ENCODE measurements around the gene DPYSL5. TPM values are rescaled to one million over a fixed set of nuclear protein-coding genes. Genes with fewer than 3 reads are reported as not detected.

Gene DPYSL5
- total RNA-seq, 1 experiment from 2014 or later: not detected

DNA sequence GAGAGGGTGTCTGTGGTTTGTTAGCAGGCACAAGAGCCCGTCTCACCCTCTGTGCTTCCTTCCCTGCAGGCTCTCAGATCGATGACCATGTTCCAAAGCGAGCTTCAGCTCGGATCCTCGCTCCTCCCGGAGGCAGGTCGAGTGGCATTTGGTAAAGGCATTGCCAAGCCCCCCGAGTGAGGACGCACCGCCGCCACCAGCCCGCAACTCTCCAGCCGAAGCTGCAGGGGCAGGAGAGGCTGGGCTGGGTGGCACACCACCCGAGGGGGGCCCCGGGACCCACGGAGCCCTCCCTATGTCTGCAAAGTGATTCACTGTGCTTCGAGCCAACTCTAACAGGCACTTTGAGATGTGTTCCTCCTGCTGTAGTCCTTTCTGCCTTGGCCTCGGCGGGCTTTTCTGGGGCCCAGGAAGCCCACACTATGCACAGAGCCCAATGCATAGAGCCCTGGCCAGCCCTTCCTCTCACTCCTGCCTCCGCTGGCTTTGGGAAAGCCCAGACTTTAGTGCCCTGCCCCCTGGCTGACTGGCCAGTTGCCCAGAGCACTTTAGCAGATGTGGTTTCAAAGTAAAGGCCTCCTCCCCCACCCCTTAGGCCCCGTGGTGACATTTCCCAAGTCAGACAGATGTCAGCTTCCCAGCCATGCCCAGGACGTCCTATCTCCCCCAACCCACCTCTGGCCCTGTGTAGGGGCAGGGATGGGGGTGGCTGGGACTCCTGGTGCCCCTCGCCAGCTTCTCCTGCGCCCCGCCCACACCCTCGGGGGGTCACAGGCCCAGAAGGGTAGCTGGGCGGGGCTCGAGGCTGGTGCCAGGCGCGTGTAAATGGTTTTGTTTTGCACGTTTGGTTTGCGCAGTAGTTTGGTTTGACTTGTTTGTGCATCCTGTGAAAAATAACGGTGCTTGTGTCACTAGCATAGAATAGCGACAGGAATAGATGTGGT, 99.2 kb downstream of the DPYSL5 start:
- Histone ChIP-seq H3K9me3 (replicated peaks) (no peaks in the 10 kb centered on the region), H3K27ac (no peak overlapping the region), H3K4me1 (replicated peaks) (peaks cover 41% of the 10 kb centered on the region), H3K4me3 (no peak overlapping the region), H3K27me3 (replicated peaks) (peaks cover 12% of the 10 kb centered on the region; the same call in 1 of the 2 replicates), H3K36me3 (no peaks in the 10 kb centered on the region)
- peak; percentile 54 to 73 for DNase-seq (ENCODE audit: low read depth in 1 of 2, low spot score in 2 of 2)

DNA sequence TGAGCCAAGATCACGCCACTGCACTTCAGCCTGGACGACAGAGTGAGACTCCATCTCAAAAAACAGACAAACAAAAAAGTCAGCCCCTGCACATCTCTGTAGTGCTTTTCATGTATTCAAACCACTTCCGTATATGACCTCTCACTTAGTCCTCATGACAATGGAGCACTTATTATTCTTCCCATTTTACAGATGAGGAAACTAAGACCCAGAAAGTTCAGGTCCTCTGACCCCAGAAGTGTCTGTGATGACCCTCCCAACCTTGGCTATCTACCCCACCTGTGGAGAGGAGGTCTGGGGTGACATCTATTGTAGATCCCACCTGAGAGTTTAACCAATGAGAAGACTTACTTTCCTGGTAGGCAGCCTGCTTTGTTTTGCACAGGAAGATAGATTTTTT, 100.9 kb downstream of the DPYSL5 start:
- DNase-seq (ENCODE audit: low read depth in 1 of 2, low spot score in 2 of 2): no peak
- Histone ChIP-seq H3K27ac (no peak overlapping the region), H3K27me3 (replicated peaks) (peaks cover 25% of the 10 kb centered on the region), H3K4me3 (no peak overlapping the region), H3K9me3 (replicated peaks) (no peaks in the 10 kb centered on the region), H3K4me1 (replicated peaks) (peaks cover 27% of the 10 kb centered on the region), H3K36me3 (no peaks in the 10 kb centered on the region)

DNA sequence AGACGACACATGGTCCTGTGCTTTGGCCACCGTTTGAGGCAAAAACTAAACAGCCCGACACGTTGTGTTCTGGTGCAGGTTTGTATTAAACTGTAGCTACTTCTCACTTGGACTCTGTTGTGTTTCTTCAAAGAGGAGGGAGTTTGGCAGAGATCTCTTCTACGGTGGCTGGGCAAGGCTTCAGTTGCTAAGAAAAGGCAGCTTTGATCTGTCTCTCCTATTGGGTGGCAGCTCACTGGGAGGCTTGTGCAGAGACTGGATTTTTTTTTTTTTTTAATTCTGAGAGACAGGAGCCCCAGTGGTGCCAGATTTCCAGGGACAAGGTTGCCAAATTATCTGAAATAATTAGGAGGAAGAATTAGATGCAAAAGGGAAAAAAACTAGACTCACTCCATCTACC, 102.3 kb downstream of the DPYSL5 start:
- no peak overlapping the region for H3K4me3 ChIP-seq
- no peaks in the 10 kb centered on the region for H3K36me3 ChIP-seq
- no peak overlapping the region for H3K27ac ChIP-seq
- no peaks in the 10 kb centered on the region for H3K9me3 ChIP-seq (replicated peaks)
- H3K27me3 ChIP-seq (replicated peaks): peaks cover 38% of the 10 kb centered on the region
- peaks cover 22% of the 10 kb centered on the region for H3K4me1 ChIP-seq (replicated peaks)
- DNase-seq (ENCODE audit: low read depth in 1 of 2, low spot score in 2 of 2): no peak

DNA sequence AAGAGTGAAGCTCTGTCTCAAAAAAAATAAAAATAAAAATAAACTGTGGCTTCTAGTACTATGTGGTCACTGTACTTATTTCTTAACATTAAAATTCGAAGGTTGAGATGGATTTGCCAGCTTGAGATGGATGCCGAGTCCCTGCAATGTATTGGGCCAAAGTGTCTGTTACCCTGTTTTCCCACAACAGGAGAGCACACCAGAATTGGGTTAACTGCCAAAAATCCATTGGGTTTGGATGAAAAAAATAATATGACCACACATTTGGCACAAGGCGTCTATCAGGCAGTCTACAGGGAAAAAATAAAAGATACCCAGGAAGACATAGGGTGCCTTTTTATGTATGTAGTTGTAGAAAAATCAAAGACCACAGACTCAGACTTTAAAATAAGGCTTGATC, 103.3 kb downstream of the DPYSL5 start:
- DNase-seq (ENCODE audit: low read depth in 1 of 2, low spot score in 2 of 2): no peak
- no peak overlapping the region for H3K4me3 ChIP-seq
- peaks cover 15% of the 10 kb centered on the region for H3K4me1 ChIP-seq (replicated peaks)
- H3K27ac ChIP-seq: no peak overlapping the region
- H3K9me3 ChIP-seq (replicated peaks): no peaks in the 10 kb centered on the region
- H3K27me3 ChIP-seq (replicated peaks): peaks cover 48% of the 10 kb centered on the region
- H3K36me3 ChIP-seq: no peaks in the 10 kb centered on the region

DNA sequence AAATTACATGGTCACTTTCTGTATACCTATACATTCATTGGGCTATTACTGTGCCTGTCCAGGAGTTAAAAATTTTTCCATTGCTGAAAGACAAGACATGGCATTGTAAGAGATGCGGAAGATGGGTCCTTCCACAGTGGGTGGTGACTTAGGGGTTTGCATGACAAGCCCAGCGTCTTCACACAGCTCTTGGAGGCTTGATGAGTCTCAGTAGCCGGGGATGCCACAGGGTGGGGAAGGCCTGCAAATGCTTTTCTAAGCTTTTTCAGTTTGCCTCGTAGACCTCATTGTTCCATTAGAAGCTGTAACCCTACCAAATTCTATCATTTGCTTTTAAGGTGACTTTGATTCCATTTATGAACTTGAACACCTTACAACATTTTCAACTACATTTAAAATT, 104.4 kb downstream of the DPYSL5 start:
- no peaks in the 10 kb centered on the region for H3K36me3 ChIP-seq
- DNase-seq (ENCODE audit: low read depth in 1 of 2, low spot score in 2 of 2): no peak
- H3K27me3 ChIP-seq (replicated peaks): peaks cover 57% of the 10 kb centered on the region

DNA sequence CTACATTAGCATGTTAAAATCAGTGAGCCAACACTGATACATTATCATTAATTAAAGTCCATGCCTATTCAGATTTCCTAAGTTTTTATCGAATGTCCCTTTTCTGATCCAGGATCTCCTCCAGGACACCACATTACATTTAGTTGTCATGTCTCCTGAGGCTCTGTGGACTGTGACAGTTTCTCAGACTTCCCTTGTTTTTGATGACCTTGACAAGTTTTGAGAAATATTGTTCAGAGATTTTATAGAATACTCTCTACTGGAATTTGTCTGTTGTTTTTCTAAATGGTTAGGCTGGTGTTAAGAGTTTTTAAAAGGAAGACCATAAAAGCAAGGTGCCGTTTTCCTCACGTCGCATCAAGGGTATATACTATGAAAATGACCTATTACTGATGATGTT, 106.2 kb downstream of the DPYSL5 start:
- H3K9me3 ChIP-seq (replicated peaks): no peaks in the 10 kb centered on the region
- no peaks in the 10 kb centered on the region for H3K36me3 ChIP-seq
- H3K4me3 ChIP-seq: no peak overlapping the region
- H3K27ac ChIP-seq: no peak overlapping the region
- no peaks in the 10 kb centered on the region for H3K4me1 ChIP-seq (replicated peaks)
- no peak for DNase-seq (ENCODE audit: low read depth in 1 of 2, low spot score in 2 of 2)
- peaks cover 69% of the 10 kb centered on the region for H3K27me3 ChIP-seq (replicated peaks)

More for the DNA sequence above, 104.4 kb downstream of the DPYSL5 start:
- Histone ChIP-seq H3K27ac (no peak overlapping the region), H3K4me3 (no peak overlapping the region), H3K9me3 (replicated peaks) (no peaks in the 10 kb centered on the region), H3K4me1 (replicated peaks) (peaks cover 4% of the 10 kb centered on the region)

DNA sequence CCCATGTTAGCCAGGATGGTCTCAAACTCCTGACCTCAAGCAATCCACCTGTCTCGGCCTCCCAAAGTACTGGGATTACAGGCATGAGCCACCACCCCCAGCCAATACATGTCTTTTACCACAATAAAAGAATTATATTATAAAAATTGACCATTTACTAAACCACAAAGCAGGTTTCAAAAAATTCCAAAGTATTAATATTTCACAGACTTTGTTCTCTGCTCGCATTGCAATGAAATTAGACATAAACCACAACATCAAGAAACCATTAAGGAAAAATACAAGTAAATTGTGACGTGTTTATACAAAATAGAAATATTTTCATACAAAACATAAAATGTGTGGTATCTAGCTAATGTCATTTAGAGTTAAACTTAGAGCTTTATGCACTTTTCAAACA, 109.1 kb downstream of the DPYSL5 start:
- no peaks in the 10 kb centered on the region for H3K9me3 ChIP-seq (replicated peaks)
- H3K36me3 ChIP-seq: no peaks in the 10 kb centered on the region
- no peaks in the 10 kb centered on the region for H3K4me1 ChIP-seq (replicated peaks)
- H3K27me3 ChIP-seq (replicated peaks): peaks cover 62% of the 10 kb centered on the region
- DNase-seq (ENCODE audit: low read depth in 1 of 2, low spot score in 2 of 2): no peak
- no peak overlapping the region for H3K4me3 ChIP-seq
- no peak overlapping the region for H3K27ac ChIP-seq

DNA sequence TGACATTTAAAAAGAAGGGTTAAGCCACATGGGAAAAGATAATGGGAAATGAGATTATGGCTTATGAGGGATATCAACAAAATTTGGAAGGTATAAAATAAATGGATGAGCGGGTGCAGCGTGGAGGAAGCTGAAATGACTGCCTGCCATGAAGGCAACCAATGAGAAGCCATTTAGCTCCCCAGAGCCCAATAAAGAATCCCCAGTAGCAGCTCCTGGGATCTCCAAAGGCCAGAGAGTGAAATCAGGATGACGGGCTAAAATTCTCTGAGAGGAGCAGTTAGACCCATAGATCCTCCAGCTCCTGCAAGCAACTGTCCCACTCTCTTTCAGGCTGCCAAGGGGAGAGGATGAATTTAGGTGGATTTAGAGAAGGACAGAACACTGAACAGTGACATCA, 109.6 kb downstream of the DPYSL5 start:
- H3K4me3 ChIP-seq: no peak overlapping the region
- no peaks in the 10 kb centered on the region for H3K4me1 ChIP-seq (replicated peaks)
- DNase-seq (ENCODE audit: low read depth in 1 of 2, low spot score in 2 of 2): no peak
- no peaks in the 10 kb centered on the region for H3K36me3 ChIP-seq
- no peaks in the 10 kb centered on the region for H3K9me3 ChIP-seq (replicated peaks)
- no peak overlapping the region for H3K27ac ChIP-seq
- peaks cover 57% of the 10 kb centered on the region for H3K27me3 ChIP-seq (replicated peaks)

DNA sequence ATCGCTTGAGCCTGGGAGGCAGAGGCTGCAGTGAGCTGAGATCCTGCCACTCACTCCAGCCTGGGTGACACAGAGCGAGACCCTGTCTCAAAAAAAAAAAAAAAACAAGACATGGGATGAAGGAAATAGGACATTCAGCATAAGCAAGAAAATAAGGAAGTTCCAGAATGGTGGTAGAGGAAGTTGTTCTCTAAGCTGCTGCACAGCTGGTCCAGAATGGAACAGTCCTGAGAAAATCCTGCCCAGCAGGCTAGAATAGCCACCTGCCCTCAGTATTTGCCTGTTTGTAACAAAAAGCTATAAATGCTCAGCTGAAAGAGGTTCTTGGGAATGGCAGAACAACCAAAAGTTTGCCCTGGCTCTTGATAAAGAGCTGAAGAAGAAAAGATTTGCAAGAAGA, 111.4 kb downstream of the DPYSL5 start:
- H3K27ac ChIP-seq: no peak overlapping the region
- no peak overlapping the region for H3K4me3 ChIP-seq
- DNase-seq (ENCODE audit: low read depth in 1 of 2, low spot score in 2 of 2): no peak
- H3K27me3 ChIP-seq (replicated peaks): peaks cover 43% of the 10 kb centered on the region
- H3K36me3 ChIP-seq: no peaks in the 10 kb centered on the region
- H3K4me1 ChIP-seq (replicated peaks): no peaks in the 10 kb centered on the region
- H3K9me3 ChIP-seq (replicated peaks): no peaks in the 10 kb centered on the region

DNA sequence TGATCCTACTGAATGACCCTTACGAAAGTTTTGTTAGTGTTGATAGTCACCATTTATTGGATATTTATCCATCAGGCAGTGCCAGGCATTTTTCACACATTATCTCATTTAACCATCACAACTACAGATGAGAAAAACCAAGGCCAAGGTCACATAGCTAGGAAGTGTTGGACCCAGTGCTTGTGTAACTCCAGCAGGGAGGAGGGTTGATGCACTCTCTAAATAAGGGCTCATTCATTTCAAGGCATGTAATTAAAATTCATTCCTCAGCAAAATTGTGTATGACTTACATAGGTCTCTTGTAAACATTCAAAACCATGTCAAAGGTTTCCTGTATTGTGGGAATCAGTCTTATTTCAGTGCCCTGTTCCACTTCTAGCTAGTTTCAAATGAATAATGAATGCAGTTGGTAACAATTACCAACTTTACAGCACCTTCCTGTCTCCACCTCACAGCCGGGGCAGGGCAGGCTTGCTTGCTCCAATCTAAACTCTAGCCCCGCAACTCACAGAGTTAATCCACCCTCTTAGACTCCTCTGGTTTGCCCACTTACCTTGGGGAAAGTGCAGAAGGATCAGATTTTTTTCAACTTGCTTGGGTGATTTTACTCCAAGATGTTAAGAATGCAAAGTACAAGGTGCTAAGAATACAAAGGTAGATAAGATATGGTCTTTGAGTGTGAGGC, 116.7 kb downstream of the DPYSL5 start:
- H3K27me3 ChIP-seq (replicated peaks): 0 out of 2 replicates have a peak, but pooled peaks cover 6% of the 10 kb centered on the region
- H3K4me1 ChIP-seq (replicated peaks): peaks cover 9% of the 10 kb centered on the region
- no peak for DNase-seq (ENCODE audit: low read depth in 1 of 2, low spot score in 2 of 2)
- no peaks in the 10 kb centered on the region for H3K9me3 ChIP-seq (replicated peaks)
- no peaks in the 10 kb centered on the region for H3K36me3 ChIP-seq
- H3K4me3 ChIP-seq: no peak overlapping the region
- H3K27ac ChIP-seq: no peak overlapping the region

DNA sequence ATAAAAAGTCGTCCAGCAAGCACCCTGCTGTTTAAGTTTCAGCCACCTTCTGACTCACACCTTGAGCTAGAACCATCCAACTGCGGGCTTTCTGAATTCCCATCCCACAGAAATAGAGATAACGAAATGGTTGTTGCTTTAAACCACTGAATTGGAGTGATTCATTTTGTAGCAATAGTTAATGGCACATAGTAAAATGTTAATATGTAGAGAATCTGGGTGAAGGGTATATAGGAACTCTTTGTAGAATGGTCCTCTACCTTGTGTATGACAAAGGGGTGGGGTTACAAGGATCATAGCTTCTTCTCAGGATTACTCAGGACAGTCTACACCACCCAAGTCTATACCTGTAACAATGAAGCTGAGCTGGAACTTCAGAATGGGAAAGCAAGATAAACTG, 120.1 kb downstream of the DPYSL5 start:
- Histone ChIP-seq H3K9me3 (replicated peaks) (no peaks in the 10 kb centered on the region), H3K4me1 (replicated peaks) (peaks cover 17% of the 10 kb centered on the region), H3K27ac (no peak overlapping the region), H3K27me3 (replicated peaks) (no peaks in the 10 kb centered on the region), H3K36me3 (no peaks in the 10 kb centered on the region), H3K4me3 (no peak overlapping the region)
- no peak for DNase-seq (ENCODE audit: low read depth in 1 of 2, low spot score in 2 of 2)

DNA sequence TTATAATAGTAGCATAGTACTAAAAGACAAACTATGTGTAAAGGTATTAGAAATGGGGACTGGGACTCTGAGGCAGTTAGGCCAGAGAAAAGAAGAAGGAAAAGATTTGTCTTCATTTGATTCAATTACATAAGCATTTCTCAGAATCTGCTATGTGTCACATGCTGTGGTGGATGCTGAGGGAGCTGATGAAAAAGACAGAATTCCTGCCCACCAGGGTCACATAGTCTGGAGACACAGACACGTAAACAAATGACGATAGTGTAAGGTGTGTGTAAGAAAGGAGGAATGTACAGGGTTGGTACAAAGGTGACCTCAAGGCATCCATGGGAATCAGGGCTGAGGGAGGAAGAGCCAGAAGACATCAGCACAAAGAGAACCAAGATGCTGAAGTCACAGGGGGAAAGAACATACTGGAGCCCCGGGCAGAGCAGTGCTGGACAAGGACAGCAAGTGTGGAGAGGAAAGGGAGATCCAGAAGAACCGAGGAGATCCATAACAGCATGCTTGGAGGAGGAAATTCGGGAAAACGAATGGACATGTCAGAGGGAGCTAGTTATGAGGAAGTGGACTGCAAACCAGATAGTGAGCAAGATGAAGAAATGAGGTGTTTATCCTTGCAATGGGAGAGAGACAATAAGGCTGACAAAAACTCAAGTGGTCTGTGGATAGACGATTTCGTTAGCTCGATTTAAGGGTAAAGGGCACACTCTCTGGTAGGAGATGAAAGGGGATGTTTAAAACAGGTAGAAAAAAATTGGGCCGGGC, 121.3 kb downstream of the DPYSL5 start:
- no peak overlapping the region for H3K27ac ChIP-seq
- H3K27me3 ChIP-seq (replicated peaks): no peaks in the 10 kb centered on the region
- H3K36me3 ChIP-seq: no peaks in the 10 kb centered on the region
- peak in 1 of 2 experiments; percentile 26 for DNase-seq (ENCODE audit: low read depth in 1 of 2, low spot score in 2 of 2)
- H3K9me3 ChIP-seq (replicated peaks): no peaks in the 10 kb centered on the region
- H3K4me1 ChIP-seq (replicated peaks): peaks cover 17% of the 10 kb centered on the region
- no peak overlapping the region for H3K4me3 ChIP-seq

DNA sequence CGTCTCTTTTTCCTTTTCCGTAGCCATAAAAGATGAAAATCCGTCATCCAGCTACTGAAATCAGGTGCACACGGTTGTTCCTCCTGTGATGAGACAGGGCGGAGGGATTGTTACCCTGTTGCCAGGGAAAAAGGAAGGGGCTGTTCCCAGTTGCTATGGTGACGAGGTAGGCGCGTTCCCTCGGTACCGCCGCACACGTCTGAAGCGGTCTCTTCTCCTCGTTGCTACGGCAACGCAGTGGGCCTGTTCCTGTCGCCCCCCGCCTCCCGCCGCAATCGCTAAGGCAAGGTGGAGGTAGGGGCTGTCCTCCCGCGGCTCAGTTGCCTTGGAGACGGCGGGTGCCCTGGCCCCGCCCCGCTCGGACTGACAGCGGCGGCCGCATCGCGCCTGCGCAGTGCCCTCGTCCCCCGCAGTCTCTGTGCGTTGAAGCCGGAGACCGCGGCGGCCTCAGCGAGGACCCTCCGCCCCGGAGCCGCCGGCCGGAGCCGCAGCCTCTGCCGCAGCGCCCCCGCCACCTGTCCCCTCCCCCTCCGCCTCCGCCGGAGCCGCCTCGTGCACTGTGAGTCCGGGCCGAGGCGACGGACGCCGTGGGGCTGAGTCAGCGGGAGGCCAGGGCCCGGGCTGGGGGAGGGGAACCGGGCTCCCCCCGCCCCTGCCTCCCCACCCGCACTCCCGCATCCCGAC, 122.5 kb downstream of the DPYSL5 start, which contains the start of gene MAPRE3:
MAPRE3 (plus strand) TSS at position 394 of the 684 bp plus-strand sequence. CDS start 51,582 bp downstream, outside the sequence.
- H3K36me3 ChIP-seq: no peaks in the 10 kb centered on the region
- no peak within 1 kb of the TSS; the same call in 1 of the 2 replicates for H3K27ac ChIP-seq
- H3K4me3 ChIP-seq: peak within 1 kb of the TSS; percentile 55
- DNase-seq (ENCODE audit: low read depth in 1 of 2, low spot score in 2 of 2): peak; percentile 73 to 86
- H3K27me3 ChIP-seq (replicated peaks): no peaks in the 10 kb centered on the region
- no peaks in the 10 kb centered on the region for H3K9me3 ChIP-seq (replicated peaks)
- peaks cover 17% of the 10 kb centered on the region for H3K4me1 ChIP-seq (replicated peaks)

All from SJSA1 (cell line).